GM18526 (cell line): ENCODE measurements around the gene HBP1.

Source experiments
- POLR2A ChIP-seq: IDR thresholded peaks from 3 replicates; pipeline ENCODE4 v1.6.1; 2011; ENCODE audit not compliant: insufficient read length; ENCODE audit errors: extremely low read depth

The HBP1 gene

GRCh38 chr7:107170051-107170915, 1.5 kb downstream of the HBP1 start:
- TF ChIP-seq POLR2A, result no peak

DNA sequence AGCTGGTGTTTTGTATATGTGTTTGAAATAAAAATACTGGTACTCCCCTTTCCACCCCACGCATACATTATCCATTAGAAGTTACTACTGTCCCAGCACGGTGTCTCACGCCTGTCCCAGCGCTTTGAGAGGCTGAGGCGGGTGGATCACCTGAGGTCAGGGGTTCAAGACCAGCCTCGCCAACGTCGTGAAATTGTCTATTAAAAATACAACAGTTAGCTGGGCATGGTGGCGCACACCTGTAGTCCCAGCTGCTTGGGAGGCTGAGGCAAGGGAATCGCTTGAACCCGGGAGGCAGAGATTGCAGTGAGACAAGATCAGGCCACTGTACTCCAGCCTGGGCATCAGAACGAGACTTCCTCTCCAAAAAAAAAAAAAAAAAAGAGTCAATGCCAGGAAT, 2.7 kb downstream of the HBP1 start:
- no peak for TF ChIP-seq POLR2A

- no peak for TF ChIP-seq POLR2A
These were observed 3.7 kb downstream of the HBP1 start for GRCh38 chr7:107172276-107173032.

- no peak for TF ChIP-seq POLR2A
These were observed 4.4 kb downstream of the HBP1 start for GRCh38 chr7:107173191-107173590.

GRCh38 chr7:107173691-107174406, 5.0 kb downstream of the HBP1 start:
- TF ChIP-seq POLR2A, result no peak

GRCh38 chr7:107179326-107180164, 10.7 kb downstream of the HBP1 start:
- no peak for TF ChIP-seq POLR2A

- no peak for TF ChIP-seq POLR2A
These were observed 11.6 kb downstream of the HBP1 start for GRCh38 chr7:107180378-107180777.

DNA sequence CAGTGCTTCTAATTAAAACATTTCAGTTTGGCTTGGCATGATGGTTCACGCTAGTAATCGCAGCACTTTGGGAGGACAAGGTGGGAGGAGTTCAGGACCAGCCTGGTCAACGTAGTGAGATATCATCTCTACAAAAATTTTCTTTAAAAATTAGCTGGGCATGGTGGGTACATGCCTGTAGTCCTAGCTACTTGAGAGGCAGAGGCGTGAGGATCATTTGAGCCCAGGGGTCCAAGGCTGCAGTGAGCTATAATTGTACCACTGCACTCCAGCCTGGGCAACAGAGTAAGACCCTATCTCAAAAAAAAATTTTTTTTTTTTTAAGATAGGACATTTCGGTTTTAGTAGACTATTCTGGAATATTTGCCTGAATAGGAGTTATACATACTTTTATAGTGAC, 12.4 kb downstream of the HBP1 start:
- TF ChIP-seq POLR2A, result no peak

DNA sequence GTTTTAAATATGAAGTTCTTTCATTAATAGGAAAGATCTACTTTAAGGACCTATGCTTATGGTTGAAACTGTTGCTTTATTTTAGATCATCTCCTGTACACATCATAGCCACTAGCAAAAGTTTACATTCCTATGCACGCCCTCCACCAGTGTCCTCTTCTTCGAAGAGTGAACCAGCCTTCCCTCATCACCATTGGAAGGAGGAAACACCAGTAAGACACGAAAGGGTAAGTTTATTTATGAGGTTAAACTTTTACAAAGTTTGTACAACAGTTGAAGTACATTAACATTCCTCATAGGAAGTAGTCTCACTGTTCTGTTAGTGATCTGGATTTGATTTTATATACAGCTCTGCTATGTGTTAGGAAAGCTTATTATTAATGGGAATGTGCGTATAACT, 16.9 kb downstream of the HBP1 start:
- no peak for TF ChIP-seq POLR2A

DNA sequence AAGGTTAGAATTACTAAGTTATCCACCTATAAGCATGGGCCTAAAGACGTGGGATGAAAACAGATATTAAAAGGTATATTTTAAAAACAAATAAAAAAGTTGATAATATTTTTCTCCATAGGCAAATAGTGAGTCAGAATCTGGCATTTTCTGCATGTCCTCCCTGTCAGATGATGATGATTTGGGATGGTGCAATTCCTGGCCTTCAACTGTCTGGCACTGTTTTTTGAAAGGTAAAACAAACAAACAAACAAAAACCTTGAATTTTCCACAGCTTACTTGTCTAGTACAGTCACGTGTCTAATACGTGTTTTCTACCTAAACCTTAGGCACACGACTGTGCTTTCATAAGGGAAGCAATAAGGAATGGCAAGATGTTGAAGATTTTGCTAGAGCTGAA, 17.4 kb downstream of the HBP1 start:
- TF ChIP-seq POLR2A, result no peak

DNA sequence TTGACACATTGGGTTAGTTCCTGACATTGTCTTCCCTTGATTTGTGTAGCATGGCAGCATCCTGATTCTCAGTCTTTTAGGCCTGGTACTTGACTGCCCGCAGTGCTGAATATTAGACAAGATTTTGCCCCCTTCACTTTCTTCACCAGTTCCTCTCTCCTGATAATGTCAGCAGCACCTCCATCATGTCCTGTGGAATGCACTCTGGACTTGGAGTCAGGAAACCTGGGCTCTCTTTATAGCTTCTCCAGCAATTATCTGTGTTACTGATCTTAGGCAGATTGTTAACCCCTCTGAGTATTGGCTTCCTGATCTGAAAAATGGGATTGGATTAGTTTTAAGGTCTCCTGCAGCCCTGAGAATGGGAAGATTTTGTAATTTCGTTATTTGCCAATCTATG, 19.0 kb downstream of the HBP1 start:
- TF ChIP-seq POLR2A, result no peak

DNA sequence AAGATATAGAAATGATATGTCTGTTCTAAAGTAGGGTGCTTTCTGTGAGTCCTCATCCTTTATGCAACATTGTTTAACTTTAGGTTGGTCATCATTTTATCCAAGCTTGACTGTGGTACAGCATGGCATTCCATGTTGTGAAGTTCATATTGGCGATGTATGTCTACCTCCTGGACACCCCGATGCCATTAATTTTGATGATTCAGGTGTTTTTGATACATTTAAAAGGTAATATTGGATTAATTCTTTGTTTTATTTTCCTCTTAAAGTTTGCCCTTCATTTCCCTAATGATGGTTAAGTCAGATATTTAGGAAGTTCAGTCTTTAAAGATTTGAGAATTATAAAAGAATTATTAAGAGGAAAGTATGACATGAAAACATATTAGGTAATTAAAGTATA, 21.3 kb downstream of the HBP1 start:
- no peak for TF ChIP-seq POLR2A

- TF ChIP-seq POLR2A, result no peak
These were observed 25.2 kb downstream of the HBP1 start for GRCh38 chr7:107194052-107194451.

GRCh38 chr7:107196834-107197610, 28.2 kb downstream of the HBP1 start:
- TF ChIP-seq POLR2A, result no peak

DNA sequence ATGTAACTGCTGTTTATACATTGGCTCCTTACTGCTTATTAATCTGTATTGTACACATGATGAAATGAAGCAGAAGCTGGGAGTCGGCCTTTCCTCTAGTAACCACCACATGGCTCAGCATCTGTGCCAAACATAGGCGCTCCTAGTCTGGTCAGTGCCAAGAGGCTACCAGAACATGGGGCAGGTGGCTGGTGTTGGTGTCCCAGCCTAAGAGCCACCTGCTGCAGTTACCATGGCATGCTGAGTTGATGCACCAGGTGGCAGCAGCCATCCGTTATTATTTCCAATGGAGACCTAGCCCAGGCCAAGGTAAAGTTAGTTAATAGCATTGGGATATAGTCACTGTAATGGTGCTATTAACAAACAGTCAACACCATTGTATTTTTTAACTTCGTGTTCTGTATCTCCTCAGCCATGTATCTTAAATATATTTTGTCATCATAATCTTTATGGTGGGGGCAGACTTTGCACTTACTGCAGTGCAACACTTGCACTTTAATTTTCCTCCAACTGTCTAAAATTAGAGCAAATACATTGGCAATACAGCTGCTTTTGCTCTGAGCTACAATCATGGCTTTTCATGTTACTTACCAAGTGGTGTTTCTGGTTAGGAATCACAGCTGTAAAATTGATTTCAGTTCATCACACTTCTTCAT, 33.1 kb downstream of the HBP1 start:
- TF ChIP-seq POLR2A, result no peak
